NCI-H146 treated with DMSO at 0.1 percent for 48 hours (cell line): ENCODE results near the gene SLC16A9.

Experiments
- DNase-seq: peaks from one replicate; lab custom pipeline; 2025; ENCODE audit not compliant: unreplicated experiment; lab: John Stamatoyannopoulos, UW

The SLC16A9 gene

DNA sequence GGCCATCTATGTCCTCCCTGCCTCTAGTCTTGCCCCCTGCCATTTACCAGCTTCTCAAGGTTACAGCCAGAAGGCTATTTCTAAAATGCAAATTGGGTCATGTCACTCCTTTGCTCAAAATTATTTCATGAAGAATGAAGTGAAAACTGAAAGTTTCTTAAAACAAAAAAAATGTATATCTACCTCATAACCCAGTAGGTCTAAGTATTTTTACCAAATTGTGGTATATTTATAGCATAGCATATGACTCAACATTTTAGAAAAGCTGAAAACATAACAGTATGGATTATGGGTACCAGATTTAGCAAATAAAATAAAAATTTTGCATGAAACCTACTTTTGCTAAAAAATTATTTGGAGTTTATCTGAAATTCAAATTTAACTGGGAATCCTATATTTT lies 78.4 kb downstream of the SLC16A9 start:
- no peak for DNase-seq

DNA sequence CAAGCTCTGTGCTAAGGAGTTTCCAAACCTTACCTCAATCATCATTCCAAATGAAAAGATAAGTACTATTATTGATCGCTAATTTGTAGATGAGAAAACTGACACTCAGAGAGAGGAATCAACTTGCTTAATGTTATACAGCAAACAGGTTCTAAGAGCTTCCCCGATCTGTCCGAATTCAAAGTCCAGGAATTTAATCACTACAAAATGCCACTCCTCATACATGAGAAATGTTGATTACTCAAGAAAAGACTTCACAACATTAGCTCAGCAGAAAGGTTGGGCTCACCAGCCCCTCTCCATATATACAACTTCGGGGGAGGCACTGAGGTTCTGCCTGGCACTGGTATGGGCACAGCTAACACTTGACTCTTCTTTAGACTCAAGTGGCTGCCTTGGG lies 80.7 kb downstream of the SLC16A9 start:
- no peak for DNase-seq

DNA sequence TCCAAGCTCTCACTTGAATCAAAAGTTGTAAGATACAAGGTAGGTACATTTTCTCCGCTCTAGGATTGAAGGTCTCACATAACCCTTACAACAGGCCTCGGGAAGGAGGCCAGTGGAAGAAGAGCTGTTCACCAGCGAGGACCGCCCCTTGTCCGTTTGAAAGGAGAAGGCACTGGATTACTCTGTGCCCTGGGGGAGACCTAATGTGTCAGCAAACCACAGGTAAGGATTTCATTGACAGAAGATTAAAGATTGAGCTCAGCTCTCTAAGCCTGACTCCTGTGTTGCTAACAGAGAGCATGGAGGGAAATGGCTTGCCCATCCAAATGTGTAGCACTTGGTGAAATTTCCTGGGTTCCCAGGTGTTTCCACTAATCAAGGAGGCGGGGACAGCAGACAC lies 81.2 kb downstream of the SLC16A9 start:
- DNase-seq, result no peak

- no peak for DNase-seq
Measured at GRCh38 chr10:59627366-59628018, 82.2 kb downstream of the SLC16A9 start.

- DNase-seq, result no peak
Measured at GRCh38 chr10:59626523-59626869, 83.2 kb downstream of the SLC16A9 start.

DNA sequence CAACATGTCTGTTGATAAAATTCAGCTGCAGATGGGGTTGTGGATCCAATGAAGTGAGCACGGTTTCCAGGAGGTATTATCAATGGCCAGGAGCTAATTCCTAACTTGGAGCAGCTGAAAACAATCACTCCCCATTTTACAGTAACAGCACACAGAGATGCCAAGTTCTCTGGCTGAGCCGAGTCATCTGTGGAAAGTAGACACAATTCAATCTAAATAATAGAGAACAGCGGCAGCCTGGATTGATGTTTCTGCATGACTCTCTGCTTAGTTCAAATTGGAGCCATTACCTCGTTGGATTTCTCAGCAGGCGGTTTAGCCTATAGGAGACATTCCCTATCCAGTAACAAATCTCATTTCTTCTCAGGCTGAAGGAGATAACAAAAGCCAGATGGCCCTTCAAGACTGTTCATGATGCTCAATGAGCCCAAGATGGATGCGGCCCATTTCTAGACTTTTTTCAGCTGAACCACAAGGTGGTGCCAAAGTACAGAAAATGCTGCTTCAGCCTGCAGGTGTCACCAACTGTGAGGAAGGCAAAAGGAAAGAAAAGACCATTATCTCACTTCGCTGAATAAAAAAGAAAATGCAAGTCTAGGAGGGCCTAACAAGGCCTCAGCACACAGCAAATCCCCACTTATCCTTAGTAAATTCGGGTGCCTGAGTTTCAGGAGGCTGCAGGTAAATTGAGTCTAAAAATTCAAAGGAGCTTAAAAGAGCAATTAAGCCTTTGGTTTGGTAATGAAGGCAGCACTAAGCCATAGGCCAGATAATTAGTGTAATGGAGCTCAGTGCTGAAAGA lies 83.7 kb downstream of the SLC16A9 start:
- DNase-seq, result peak; percentile 84

- no peak for DNase-seq
Measured at GRCh38 chr10:59624951-59625350, 84.7 kb downstream of the SLC16A9 start.

- DNase-seq, result no peak
Measured at GRCh38 chr10:59624136-59624535, 85.5 kb downstream of the SLC16A9 start.

GRCh38 chr10:59623133-59624121 lies 86.2 kb downstream of the SLC16A9 start:
- DNase-seq, result no peak

DNA sequence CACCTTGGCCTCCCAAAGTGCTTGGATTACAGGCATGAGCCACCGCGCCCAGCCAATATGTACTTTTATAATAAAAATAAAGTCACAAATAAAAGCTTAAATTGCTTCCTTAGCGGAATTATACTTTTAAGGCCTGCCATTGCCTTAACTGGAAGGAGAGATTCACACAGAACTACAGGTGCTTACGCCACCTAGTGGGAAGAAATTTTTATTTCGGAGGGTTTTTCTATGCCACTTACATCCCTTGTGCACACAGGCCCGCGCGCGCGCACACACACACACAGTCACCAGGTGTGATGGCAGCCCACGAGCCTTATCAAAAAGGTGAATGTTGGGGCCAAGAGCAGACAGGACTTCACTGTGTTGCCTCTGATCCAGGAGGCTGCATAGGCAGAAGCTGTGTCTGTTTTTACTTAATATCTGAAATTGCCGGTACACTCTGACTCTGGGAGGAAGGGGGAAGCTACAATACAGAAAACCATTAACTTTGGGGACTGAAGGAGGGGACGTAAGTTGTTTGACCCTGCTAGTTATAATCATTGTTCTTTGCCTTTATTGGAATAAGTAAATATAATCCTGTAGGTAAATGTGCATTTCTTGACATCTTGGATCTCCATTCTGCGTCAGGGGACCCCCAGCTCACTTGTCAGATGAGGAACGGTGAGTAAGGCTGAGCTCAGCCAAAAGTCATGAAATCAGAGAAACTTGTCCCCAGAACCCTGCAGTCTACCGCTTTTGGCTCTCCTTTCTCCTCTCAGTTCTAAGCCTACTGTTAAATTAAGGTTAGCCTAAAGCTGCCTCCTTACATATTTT lies 87.1 kb downstream of the SLC16A9 start:
- DNase-seq, result peak; percentile 35

DNA sequence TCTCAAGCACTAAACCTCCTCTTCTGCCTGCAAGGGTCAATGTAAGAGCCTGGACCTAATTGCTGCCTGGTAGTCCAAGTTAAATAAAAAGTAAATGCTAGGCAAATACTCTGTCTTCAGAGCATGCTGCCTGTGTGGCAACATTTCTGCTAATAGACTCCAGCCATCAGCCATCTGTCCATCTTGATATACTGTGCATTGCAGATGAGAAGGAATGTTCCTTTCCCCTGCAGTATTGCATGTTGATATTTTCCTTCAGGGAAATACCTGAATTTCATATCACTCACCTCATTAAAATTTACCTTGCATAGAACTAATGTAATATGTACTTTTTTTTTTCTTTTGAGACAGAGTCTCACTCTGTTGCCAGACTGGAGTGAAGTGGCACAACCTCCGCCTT lies 87.9 kb downstream of the SLC16A9 start:
- DNase-seq, result no peak

GRCh38 chr10:59618666-59619065 lies 91.0 kb downstream of the SLC16A9 start:
- no peak for DNase-seq

DNA sequence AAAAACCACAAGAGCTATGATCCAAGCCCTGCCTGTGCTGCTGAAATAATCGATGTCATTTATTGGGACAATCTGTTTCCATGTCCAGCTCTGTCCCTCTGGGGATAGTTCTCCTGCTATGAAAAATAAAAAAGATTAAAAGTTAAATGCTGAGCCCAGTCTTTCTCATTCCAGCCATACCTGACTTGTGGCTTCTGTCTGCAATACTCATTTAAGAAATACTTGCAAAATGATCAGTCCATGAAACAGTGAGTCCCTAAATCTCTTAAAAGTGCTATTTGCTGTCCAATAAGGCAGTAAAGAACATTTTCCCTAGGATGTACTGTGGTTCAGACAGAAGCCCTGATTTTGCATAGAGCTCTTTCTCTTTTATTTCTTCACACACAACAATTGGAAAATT lies 91.7 kb downstream of the SLC16A9 start:
- no peak for DNase-seq

GRCh38 chr10:59611048-59611447 lies 98.6 kb downstream of the SLC16A9 start:
- no peak for DNase-seq

DNA sequence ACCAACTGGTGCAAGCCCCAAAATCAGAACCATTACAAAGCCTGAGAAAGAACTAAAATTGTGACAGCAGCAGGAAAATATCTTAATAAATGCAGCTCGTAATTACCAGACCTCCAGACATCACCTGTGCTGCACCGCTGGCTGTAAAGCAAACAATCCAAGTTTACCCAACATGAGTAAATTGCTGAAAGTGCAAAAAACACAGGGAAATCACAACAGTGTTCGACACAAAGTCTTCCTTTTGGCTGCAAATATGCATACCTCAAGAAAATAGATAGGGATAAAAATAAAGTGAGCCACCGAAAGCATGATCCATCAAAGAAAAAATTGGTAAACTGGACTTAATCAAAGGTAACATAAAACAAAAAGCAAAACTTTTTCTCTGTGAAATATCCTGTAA lies 101.7 kb downstream of the SLC16A9 start:
- no peak for DNase-seq

DNA sequence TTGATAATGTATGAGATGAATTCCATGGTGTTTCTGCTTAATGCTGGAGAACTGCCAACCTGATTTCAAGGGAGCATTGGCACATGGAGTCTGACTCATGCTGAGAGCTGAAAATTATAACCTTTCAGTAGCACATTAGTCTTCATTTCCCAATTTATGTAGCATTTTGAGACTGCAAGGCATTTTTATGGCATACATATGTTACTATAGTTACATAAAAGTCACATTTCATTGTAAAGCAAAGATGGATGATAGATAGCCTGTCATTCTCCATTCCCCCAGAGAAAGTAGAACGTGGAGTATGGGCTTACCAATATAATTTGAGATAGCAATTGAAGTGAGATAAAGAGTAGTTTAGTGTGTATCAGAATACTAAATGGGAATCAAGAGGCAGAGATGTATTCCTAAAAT lies 103.1 kb downstream of the SLC16A9 start:
- no peak for DNase-seq

GRCh38 chr10:59601985-59602384 lies 107.7 kb downstream of the SLC16A9 start:
- DNase-seq, result no peak
